HG03575 (cell line): ENCODE measurements around the gene SCYL3.
"Not testable (repeated sequence)": the region's sequence is repeated elsewhere in the genome, so short reads cannot be mapped to it uniquely, and the experiment has no call there.

Experiments
- ATAC-seq: cut with Tn5 transposase; IDR thresholded peaks from one replicate; pipeline ENCODE4 v1.9.1; 2021; ENCODE audit not compliant: unreplicated experiment, insufficient number of reproducible peaks, low FRiP score; ENCODE audit errors: extremely low read depth

The SCYL3 gene

GRCh38 chr1:169893645-169894423 lies at the start of gene SCYL3:
Gene SCYL3 (minus strand): TSS chr1:169893896. CDS start chr1:169888840, 5,056 bp downstream.
- peak; percentile 66 for ATAC-seq

GRCh38 chr1:169941982-169942830 lies 48.5 kb upstream of the SCYL3 start:
- ATAC-seq = no peak

- ATAC-seq = no peak
Measured at GRCh38 chr1:169933984-169934725, 40.5 kb upstream of the SCYL3 start.

- no peak for ATAC-seq
Measured at GRCh38 chr1:169931795-169932231, 38.1 kb upstream of the SCYL3 start.

- no peak for ATAC-seq
Measured at GRCh38 chr1:169929210-169929526, 35.5 kb upstream of the SCYL3 start.

GRCh38 chr1:169928438-169929209 lies 34.9 kb upstream of the SCYL3 start:
- no peak for ATAC-seq

GRCh38 chr1:169925505-169926482 lies 32.1 kb upstream of the SCYL3 start:
- peak; percentile 62 for ATAC-seq

- no peak for ATAC-seq
Measured at GRCh38 chr1:169924829-169925228, 31.1 kb upstream of the SCYL3 start.

- ATAC-seq = no peak
Measured at GRCh38 chr1:169924063-169924462, 30.4 kb upstream of the SCYL3 start.

- ATAC-seq = no peak
Measured at GRCh38 chr1:169921080-169921479, 27.4 kb upstream of the SCYL3 start.

- no peak for ATAC-seq
Measured at GRCh38 chr1:169918927-169919326, 25.2 kb upstream of the SCYL3 start.

- not testable (repeated sequence) for ATAC-seq
Measured at GRCh38 chr1:169918220-169918619, 24.5 kb upstream of the SCYL3 start.

- ATAC-seq = no peak
Measured at GRCh38 chr1:169915150-169915549, 21.5 kb upstream of the SCYL3 start.

GRCh38 chr1:169914531-169914930 lies 20.8 kb upstream of the SCYL3 start:
- ATAC-seq = no peak

- ATAC-seq = no peak
Measured at GRCh38 chr1:169909499-169909898, 15.8 kb upstream of the SCYL3 start.

- no peak for ATAC-seq
Measured at GRCh38 chr1:169906938-169907337, 13.2 kb upstream of the SCYL3 start.

GRCh38 chr1:169904834-169905233 lies 11.1 kb upstream of the SCYL3 start:
- ATAC-seq = no peak

GRCh38 chr1:169902751-169903150 lies 9.1 kb upstream of the SCYL3 start:
- no peak for ATAC-seq
